HepG2 (cell line): ENCODE measurements around the gene NLGN4X. TPM values are rescaled to one million over a fixed set of nuclear protein-coding genes. Genes with fewer than 3 reads are reported as not detected.

Experiments used
- ATAC-seq: fragments of 200-7000 bp; cut with Tn5 transposase; 3 replicates; pipeline ENCODE4 v1.9.1; 2020; ENCODE audit warnings: mild to moderate bottlenecking, moderate library complexity
- BruUV-seq: library from RNA; stranded (reverse); fragments of 400-500 nt; replicated peaks from 2 replicates; lab custom pipeline; 2021; lab: Mats Ljungman, UMichigan
- CTCF ChIA-PET: fragments of 300-600 bp; formaldehyde crosslinking; extraction: SDS; loops from one replicate; lab custom pipeline; 2021; ENCODE audit warnings: low total read pairs, inconsistent platforms, low intra/inter-chr PET ratio; lab: Yijun Ruan, JAX
- POLR2A ChIA-PET: fragments of 350-600 bp; sonication (Branson Sonifier 250); formaldehyde crosslinking; loops from one replicate; lab custom pipeline; 2020; ENCODE audit warnings: antibody characterized with exemption, inconsistent platforms; lab: Yijun Ruan, JAX
- DNase-seq: peaks from one replicate; pipeline ENCODE4 v3.0.0-alpha.2; 2015; ENCODE audit warnings: low spot score
- FAIRE-seq: peaks from 3 replicates; lab custom pipeline; 2011; peaks lifted over from hg19 to GRCh38; lab: Jason Lieb, UNC
- H2AFZ ChIP-seq: one replicate; pipeline ENCODE4 v1.6.1; 2011; ENCODE audit warnings: low read length, inconsistent platforms
- H3K27ac ChIP-seq: fragments of 300-600 bp; 3 replicates; pipeline ENCODE4 v1.8.0; 2011; ENCODE audit warnings: mixed run types, mild to moderate bottlenecking, mixed read lengths, low read length, inconsistent platforms; ENCODE audit not compliant: insufficient read depth; ENCODE audit errors: extremely low read length
- H3K27me3 ChIP-seq, 2 experiments: fragments of 200-600 bp in 1 of 2; 2 replicates in 1 of 2; 3 replicates in 1 of 2; pipeline versions ENCODE4 v1.6.0 to v1.8.0; 2011; ENCODE audit warnings: low read length in 2 of 2, mild to moderate bottlenecking in 2 of 2, moderate library complexity in 2 of 2, inconsistent platforms in 1 of 2; ENCODE audit not compliant: insufficient read depth in 2 of 2, control insufficient read depth in 1 of 2
- H3K36me3 ChIP-seq, 2 experiments: fragments of 200-600 bp in 1 of 2; replicated peaks in 1 of 2; 2 replicates in 1 of 2; 3 replicates in 1 of 2; pipeline versions ENCODE4 v1.5.1 to v1.8.0; 2011; ENCODE audit warnings: low read length in 2 of 2, inconsistent platforms in 1 of 2; ENCODE audit not compliant: insufficient read depth in 2 of 2, control insufficient read depth in 1 of 2
- H3K4me1 ChIP-seq: 2 replicates; pipeline ENCODE4 v1.5.1; 2012; ENCODE audit warnings: low read length, inconsistent platforms; ENCODE audit not compliant: insufficient read depth
- H3K4me2 ChIP-seq: 2 replicates; pipeline ENCODE4 v1.6.0; 2011; ENCODE audit warnings: low read depth, low read length, inconsistent platforms
- H3K4me3 ChIP-seq, 3 experiments: fragments of 200-600 bp in 1 of 3; sonication (generic), shearing (Covaris generic) in 1 of 3; replicated peaks in 1 of 3; 2 replicates each; pipeline ENCODE4 v1.5.1; 2011 to 2016; ENCODE audit warnings: low read length in 3 of 3, inconsistent platforms in 2 of 3, low read depth in 2 of 3, mild to moderate bottlenecking in 2 of 3, control low read depth in 1 of 3, mixed read lengths in 1 of 3; ENCODE audit not compliant: insufficient read depth in 1 of 3
- H3K79me2 ChIP-seq: one replicate; pipeline ENCODE4 v1.6.1; 2011; ENCODE audit warnings: low read length, inconsistent platforms; ENCODE audit not compliant: insufficient read depth
- H3K9ac ChIP-seq: 2 replicates; pipeline ENCODE4 v1.6.0; 2011; ENCODE audit warnings: mild to moderate bottlenecking, low read depth, low read length, inconsistent platforms; ENCODE audit not compliant: insufficient read depth
- H3K9me3 ChIP-seq: 2 replicates; pipeline ENCODE4 v1.5.1; 2012; ENCODE audit warnings: mild to moderate bottlenecking, low read length
- H4K20me1 ChIP-seq: 2 replicates; pipeline ENCODE4 v1.6.0; 2011; ENCODE audit warnings: inconsistent platforms, mild to moderate bottlenecking, low read length, moderate library complexity; ENCODE audit not compliant: insufficient read depth
- ESRRA ChIP-seq: sonication (generic); formaldehyde crosslinking; IDR thresholded peaks from 2 replicates; pipeline ENCODE4 v1.5.1; 2020; ENCODE audit warnings: mild to moderate bottlenecking, low read depth, missing genetic modification reagents
- HOXA9 ChIP-seq: sonication (generic); formaldehyde crosslinking; IDR thresholded peaks from 2 replicates; pipeline ENCODE4 v1.8.1; 2022; ENCODE audit warnings: missing genetic modification reagents, mild to moderate bottlenecking, moderate library complexity, borderline replicate concordance
- MED13 ChIP-seq: sonication (generic); formaldehyde crosslinking; IDR thresholded peaks from 2 replicates; pipeline ENCODE4 v1.5.0; 2020; ENCODE audit warnings: missing genetic modification reagents
- MED8 ChIP-seq: sonication (generic); formaldehyde crosslinking; IDR thresholded peaks from 2 replicates; pipeline ENCODE4 v1.8.1; 2023; ENCODE audit warnings: mild to moderate bottlenecking, missing genetic modification reagents; ENCODE audit not compliant: insufficient replicate concordance
- RAD51 ChIP-seq: fragments of 450-650 bp; IDR thresholded peaks from 2 replicates; pipeline ENCODE4 v1.6.1; 2016; ENCODE audit warnings: borderline replicate concordance
- ZEB1 ChIP-seq: IDR thresholded peaks from 2 replicates; pipeline ENCODE4 v1.6.1; 2012; ENCODE audit warnings: mild to moderate bottlenecking, low read depth, inconsistent platforms; ENCODE audit not compliant: insufficient replicate concordance
- ZNF317 ChIP-seq: sonication (generic); formaldehyde crosslinking; IDR thresholded peaks from 2 replicates; pipeline ENCODE4 v1.5.0; 2020; ENCODE audit warnings: mild to moderate bottlenecking, missing genetic modification reagents
- ZNF556 ChIP-seq: sonication (generic); formaldehyde crosslinking; IDR thresholded peaks from 2 replicates; pipeline ENCODE4 v1.4.0; 2020; ENCODE audit warnings: mild to moderate bottlenecking, missing genetic modification reagents, borderline replicate concordance
- ZNF572 ChIP-seq: sonication (generic); formaldehyde crosslinking; IDR thresholded peaks from 2 replicates; pipeline ENCODE4 v1.5.1; 2020; ENCODE audit warnings: mild to moderate bottlenecking, missing genetic modification reagents
- ZNF777 ChIP-seq: sonication (generic); formaldehyde crosslinking; IDR thresholded peaks from 2 replicates; pipeline ENCODE4 v1.4.0; 2020; ENCODE audit warnings: missing genetic modification reagents
- ZNF816 ChIP-seq: sonication (generic); formaldehyde crosslinking; IDR thresholded peaks from 2 replicates; pipeline ENCODE4 v1.8.0; 2022; ENCODE audit warnings: missing genetic modification reagents, mild to moderate bottlenecking, borderline replicate concordance
- WGBS: methylation state at CpG from one replicate; pipeline ENCODE4 v1.1.6; 2017; ENCODE audit warnings: low lambda C conversion rate; 5-methylcytosine and 5-hydroxymethylcytosine counted together
- in situ Hi-C: cut with HindIII; loops from 2 replicates; pipeline ENCODE4 v1.10.0; 2017; ENCODE audit warnings: low pct_unique_long_range_greater_than_20kb; ENCODE audit not compliant: extremely low pct_ligation_motif_present
- intact Hi-C: fragments of 100-400 bp; cut with micrococcal nuclease; formaldehyde crosslinking; loops from one replicate; pipeline ENCODE4 v1.10.0; 2022; ENCODE audit not compliant: unreplicated experiment
- polyA plus RNA-seq, 8 experiments: library from polyadenylated mRNA; depleted of rRNA in 3 of 8; stranded (reverse) in 7 of 8; unstranded in 1 of 8; fragments of >200 nt; fragmentation: Illumina TruSeq in 4 of 8; extraction: Trizol in 4 of 8; gene quantifications; 2 replicates each; pipeline versions ENCODE4 v1.2.1 to v1.2.3, GENCODE V29; 2011 to 2016; ENCODE audit warnings: low read depth in 4 of 8, missing spikeins in 1 of 8, mixed read lengths in 1 of 8; ENCODE audit not compliant: insufficient read depth in 1 of 8
- total RNA-seq, 5 experiments: library from RNA; depleted of rRNA; stranded (reverse); fragments of >200 nt; fragmentation: Illumina TruSeq; extraction: Trizol; gene quantifications; 2 replicates each; pipeline ENCODE4 v1.2.3, GENCODE V29; 2016; ENCODE audit warnings: low read depth in 1 of 5
- TF ChIP-seq, protein P1 (sequence below): sonication (generic); formaldehyde crosslinking; IDR thresholded peaks from 2 replicates; pipeline ENCODE4 v1.5.0; 2020; ENCODE audit warnings: missing genetic modification reagents, mild to moderate bottlenecking, borderline replicate concordance
- TF ChIP-seq, protein P2 (sequence below): sonication (generic); formaldehyde crosslinking; IDR thresholded peaks from 2 replicates; pipeline ENCODE4 v1.8.0; 2022; ENCODE audit warnings: missing genetic modification reagents, mild to moderate bottlenecking, inconsistent platforms, borderline replicate concordance
- TF ChIP-seq, protein P3 (sequence below): sonication (generic); formaldehyde crosslinking; IDR thresholded peaks from 2 replicates; pipeline ENCODE4 v1.4.0; 2020; ENCODE audit warnings: missing genetic modification reagents, borderline replicate concordance
- TF ChIP-seq, protein P4 (sequence below): fragments of 450-650 bp; IDR thresholded peaks from 2 replicates; pipeline ENCODE4 v1.6.1; 2017
- TF ChIP-seq, protein P5 (sequence below): sonication (generic); formaldehyde crosslinking; conservative IDR thresholded peaks from 2 replicates; pipeline ENCODE4 v1.4.0; 2020; ENCODE audit warnings: missing genetic modification reagents

NLGN4X gene
- total and polyA plus RNA-seq, 2 of the 13 experiments (the other 11 are each of a cell fraction or from before 2014, with no cell fraction given) = not detected

DNA sequence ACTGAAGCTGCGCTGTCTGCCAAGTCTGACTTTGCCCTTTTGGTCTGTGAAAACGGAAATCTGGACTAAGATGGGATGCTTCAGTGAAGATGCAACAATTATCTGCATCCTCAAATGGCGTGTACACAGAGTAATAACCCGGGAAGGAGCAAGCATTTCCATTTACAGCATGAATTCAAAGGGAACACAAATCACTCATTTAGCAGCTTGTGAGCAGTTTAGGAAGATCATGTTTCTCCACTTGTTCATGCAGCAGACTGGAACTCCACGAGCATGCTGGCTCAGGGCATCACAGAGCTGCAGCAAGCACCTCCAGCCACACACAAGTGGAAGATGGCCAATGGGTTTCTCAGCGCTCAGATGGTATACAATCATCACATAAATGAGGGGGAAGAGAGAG, 175.5 kb downstream of the NLGN4X start:
- Histone ChIP-seq H2AFZ (no peak overlapping the region), H3K9me3 (no peaks in the 10 kb centered on the region), H4K20me1 (no peaks in the 10 kb centered on the region), H3K4me2 (no peak overlapping the region), H3K27ac (no peak overlapping the region), H3K27me3 (no peaks in the 10 kb centered on the region), H3K9ac (no peak overlapping the region), H3K4me1 (no peaks in the 10 kb centered on the region), H3K36me3 (no peaks in the 10 kb centered on the region), H3K79me2 (no peaks in the 10 kb centered on the region), H3K4me3 (no peak overlapping the region)
- no peak for FAIRE-seq
- no peak for DNase-seq
- WGBS = 6% methylated on average over 4 of the region's 6 CpGs
- intact Hi-C loops = no loop called here
- no peak for ATAC-seq
- POLR2A ChIA-PET = no interaction called here
- in situ Hi-C loops = no loop called here
- BruUV-seq = no TSS peak
- CTCF ChIA-PET = no interaction called here
- TF ChIP-seq HOXA9 (CRISPR knock-in tag) (no peak), ZNF317 (CRISPR knock-in tag) (no peak), ZEB1 (no peak), ZNF556 (CRISPR knock-in tag) (no peak), RAD51 (no peak), ZNF572 (CRISPR knock-in tag) (no peak), ZNF816 (no peak), MED13 (no peak), ZNF777 (CRISPR knock-in tag) (no peak), MED8 (CRISPR knock-in tag) (no peak), ESRRA (CRISPR knock-in tag) (no peak)
- TF ChIP-seq, protein P1, sequence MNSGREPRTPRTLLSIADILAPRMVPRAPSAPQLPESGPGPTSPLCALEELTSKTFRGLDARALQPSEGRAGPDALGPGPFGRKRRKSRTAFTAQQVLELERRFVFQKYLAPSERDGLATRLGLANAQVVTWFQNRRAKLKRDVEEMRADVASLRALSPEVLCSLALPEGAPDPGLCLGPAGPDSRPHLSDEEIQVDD (CRISPR knock-in tag) = no peak
- TF ChIP-seq, protein P2, sequence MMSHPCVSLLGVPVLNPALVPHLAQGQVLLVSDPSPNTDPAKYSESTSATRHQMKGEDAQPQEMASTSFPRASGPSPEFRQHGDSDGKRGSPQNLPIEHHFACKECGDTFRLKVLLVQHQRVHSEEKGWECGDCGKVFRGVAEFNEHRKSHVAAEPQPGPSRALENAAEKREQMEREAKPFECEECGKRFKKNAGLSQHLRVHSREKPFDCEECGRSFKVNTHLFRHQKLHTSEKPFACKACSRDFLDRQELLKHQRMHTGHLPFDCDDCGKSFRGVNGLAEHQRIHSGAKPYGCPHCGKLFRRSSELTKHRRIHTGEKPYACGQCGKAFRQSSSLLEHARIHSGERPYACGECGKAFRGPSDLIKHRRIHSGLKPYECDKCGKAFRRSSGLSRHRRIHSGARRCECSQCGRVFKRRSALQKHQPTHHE = no peak
- TF ChIP-seq, protein P3, sequence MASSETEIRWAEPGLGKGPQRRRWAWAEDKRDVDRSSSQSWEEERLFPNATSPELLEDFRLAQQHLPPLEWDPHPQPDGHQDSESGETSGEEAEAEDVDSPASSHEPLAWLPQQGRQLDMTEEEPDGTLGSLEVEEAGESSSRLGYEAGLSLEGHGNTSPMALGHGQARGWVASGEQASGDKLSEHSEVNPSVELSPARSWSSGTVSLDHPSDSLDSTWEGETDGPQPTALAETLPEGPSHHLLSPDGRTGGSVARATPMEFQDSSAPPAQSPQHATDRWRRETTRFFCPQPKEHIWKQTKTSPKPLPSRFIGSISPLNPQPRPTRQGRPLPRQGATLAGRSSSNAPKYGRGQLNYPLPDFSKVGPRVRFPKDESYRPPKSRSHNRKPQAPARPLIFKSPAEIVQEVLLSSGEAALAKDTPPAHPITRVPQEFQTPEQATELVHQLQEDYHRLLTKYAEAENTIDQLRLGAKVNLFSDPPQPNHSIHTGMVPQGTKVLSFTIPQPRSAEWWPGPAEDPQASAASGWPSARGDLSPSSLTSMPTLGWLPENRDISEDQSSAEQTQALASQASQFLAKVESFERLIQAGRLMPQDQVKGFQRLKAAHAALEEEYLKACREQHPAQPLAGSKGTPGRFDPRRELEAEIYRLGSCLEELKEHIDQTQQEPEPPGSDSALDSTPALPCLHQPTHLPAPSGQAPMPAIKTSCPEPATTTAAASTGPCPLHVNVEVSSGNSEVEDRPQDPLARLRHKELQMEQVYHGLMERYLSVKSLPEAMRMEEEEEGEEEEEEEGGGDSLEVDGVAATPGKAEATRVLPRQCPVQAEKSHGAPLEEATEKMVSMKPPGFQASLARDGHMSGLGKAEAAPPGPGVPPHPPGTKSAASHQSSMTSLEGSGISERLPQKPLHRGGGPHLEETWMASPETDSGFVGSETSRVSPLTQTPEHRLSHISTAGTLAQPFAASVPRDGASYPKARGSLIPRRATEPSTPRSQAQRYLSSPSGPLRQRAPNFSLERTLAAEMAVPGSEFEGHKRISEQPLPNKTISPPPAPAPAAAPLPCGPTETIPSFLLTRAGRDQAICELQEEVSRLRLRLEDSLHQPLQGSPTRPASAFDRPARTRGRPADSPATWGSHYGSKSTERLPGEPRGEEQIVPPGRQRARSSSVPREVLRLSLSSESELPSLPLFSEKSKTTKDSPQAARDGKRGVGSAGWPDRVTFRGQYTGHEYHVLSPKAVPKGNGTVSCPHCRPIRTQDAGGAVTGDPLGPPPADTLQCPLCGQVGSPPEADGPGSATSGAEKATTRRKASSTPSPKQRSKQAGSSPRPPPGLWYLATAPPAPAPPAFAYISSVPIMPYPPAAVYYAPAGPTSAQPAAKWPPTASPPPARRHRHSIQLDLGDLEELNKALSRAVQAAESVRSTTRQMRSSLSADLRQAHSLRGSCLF (CRISPR knock-in tag) = no peak
- TF ChIP-seq, protein P4, sequence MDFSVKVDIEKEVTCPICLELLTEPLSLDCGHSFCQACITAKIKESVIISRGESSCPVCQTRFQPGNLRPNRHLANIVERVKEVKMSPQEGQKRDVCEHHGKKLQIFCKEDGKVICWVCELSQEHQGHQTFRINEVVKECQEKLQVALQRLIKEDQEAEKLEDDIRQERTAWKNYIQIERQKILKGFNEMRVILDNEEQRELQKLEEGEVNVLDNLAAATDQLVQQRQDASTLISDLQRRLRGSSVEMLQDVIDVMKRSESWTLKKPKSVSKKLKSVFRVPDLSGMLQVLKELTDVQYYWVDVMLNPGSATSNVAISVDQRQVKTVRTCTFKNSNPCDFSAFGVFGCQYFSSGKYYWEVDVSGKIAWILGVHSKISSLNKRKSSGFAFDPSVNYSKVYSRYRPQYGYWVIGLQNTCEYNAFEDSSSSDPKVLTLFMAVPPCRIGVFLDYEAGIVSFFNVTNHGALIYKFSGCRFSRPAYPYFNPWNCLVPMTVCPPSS = no peak
- TF ChIP-seq, protein P5, sequence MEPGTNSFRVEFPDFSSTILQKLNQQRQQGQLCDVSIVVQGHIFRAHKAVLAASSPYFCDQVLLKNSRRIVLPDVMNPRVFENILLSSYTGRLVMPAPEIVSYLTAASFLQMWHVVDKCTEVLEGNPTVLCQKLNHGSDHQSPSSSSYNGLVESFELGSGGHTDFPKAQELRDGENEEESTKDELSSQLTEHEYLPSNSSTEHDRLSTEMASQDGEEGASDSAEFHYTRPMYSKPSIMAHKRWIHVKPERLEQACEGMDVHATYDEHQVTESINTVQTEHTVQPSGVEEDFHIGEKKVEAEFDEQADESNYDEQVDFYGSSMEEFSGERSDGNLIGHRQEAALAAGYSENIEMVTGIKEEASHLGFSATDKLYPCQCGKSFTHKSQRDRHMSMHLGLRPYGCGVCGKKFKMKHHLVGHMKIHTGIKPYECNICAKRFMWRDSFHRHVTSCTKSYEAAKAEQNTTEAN (CRISPR knock-in tag) = no peak
